Measurements from ENCODE around the gene AIFM3. TPM values are rescaled to one million over a fixed set of nuclear protein-coding genes. Genes with fewer than 3 reads are reported as not detected.
A peak's percentile ranks its signal among the peaks of the same experiment; 100 is the strongest.

AIFM3 gene
- total and polyA plus RNA-seq, 2 of the 13 experiments (the other 11 are each of a cell fraction or from before 2014, with no cell fraction given): 9.0 to 15.3 TPM

- TF ChIP-seq ZNF280D (CRISPR knock-in tag; IDR thresholded peaks at IDR 0.05): no peak
- no peak for TF ChIP-seq ZNF563 (CRISPR knock-in tag; IDR thresholded peaks at IDR 0.05)
- TF ChIP-seq RBFOX2 (IDR thresholded peaks at IDR 0.05; ENCODE audit: low read depth, low read length): peak; percentile 53
- peak; percentile 60; the same call in 1 of the 2 replicates for TF ChIP-seq TARDBP (CRISPR knock-in tag; IDR thresholded peaks at IDR 0.05)
- no peak for TF ChIP-seq KDM5A (IDR thresholded peaks at IDR 0.05; ENCODE audit: borderline replicate concordance, low read length)
- no peak for TF ChIP-seq SUZ12 (IDR thresholded peaks at IDR 0.05; ENCODE audit: low read depth, low read length)
- no peak for TF ChIP-seq ZFP36 (IDR thresholded peaks at IDR 0.05; ENCODE audit: borderline replicate concordance, low read depth, low read length, partially characterized antibody)
- no peak for TF ChIP-seq SRY (CRISPR knock-in tag; IDR thresholded peaks at IDR 0.05)
- peak; percentile 30; the same call in 1 of the 2 replicates for TF ChIP-seq KLF6 (CRISPR knock-in tag; IDR thresholded peaks at IDR 0.05)
- peak; percentile 58; the same call in 1 of the 2 replicates for TF ChIP-seq ZBTB39 (CRISPR knock-in tag; IDR thresholded peaks at IDR 0.05)
- no peak for TF ChIP-seq KLF15 (CRISPR knock-in tag; IDR thresholded peaks at IDR 0.05; ENCODE audit: borderline replicate concordance)
- peak; percentile 44; the same call in 1 of the 2 replicates for TF ChIP-seq NR2F6 (IDR thresholded peaks at IDR 0.05)
- peak; percentile 77 for TF ChIP-seq NR2F6 (CRISPR knock-in tag; IDR thresholded peaks at IDR 0.05)
- 0 out of 2 replicates have a peak, but pooled peaks have one; percentile 58 for TF ChIP-seq ZNF766 (CRISPR knock-in tag; IDR thresholded peaks at IDR 0.05; ENCODE audit: borderline replicate concordance)
- no peak for TF ChIP-seq NCOR1 (IDR thresholded peaks at IDR 0.05; ENCODE audit: borderline replicate concordance, low read length)
- peak; percentile 60; the same call in 1 of the 2 replicates for TF ChIP-seq ZBTB7A (CRISPR knock-in tag; IDR thresholded peaks at IDR 0.05)
- TF ChIP-seq THRA (CRISPR knock-in tag; IDR thresholded peaks at IDR 0.05; ENCODE audit: borderline replicate concordance): peak; percentile 28; the same call in 1 of the 2 replicates
- peak in 1 of 2 experiments; percentile 74; a peak in 1 of 4 replicates for TF ChIP-seq NR2F1 (CRISPR knock-in tag; IDR thresholded peaks at IDR 0.05)
- no peak for TF ChIP-seq SRSF1 (optimal IDR thresholded peaks at IDR 0.05; ENCODE audit: low read depth, low read length)
- TF ChIP-seq ZSCAN20 (CRISPR knock-in tag; IDR thresholded peaks at IDR 0.05; ENCODE audit: borderline replicate concordance): no peak
- TF ChIP-seq HOMEZ (CRISPR knock-in tag; IDR thresholded peaks at IDR 0.05; ENCODE audit: low read depth): peak; percentile 55; the same call in 1 of the 2 replicates
Observed at GRCh38 chr22:20979940-20980453, 12.9 kb downstream of the AIFM3 start (continued).
